ENCODE results near the gene PLCG1.
"Not testable (repeated sequence)": the region's sequence is repeated elsewhere in the genome, so short reads cannot be mapped to it uniquely, and the experiment has no call there.

PLCG1 gene

GRCh38 chr20:41125530-41126457 is 11.5 kb upstream of the PLCG1 start:
- DNase-seq: no peak

GRCh38 chr20:41126719-41127118 is 10.6 kb upstream of the PLCG1 start:
- no peak for DNase-seq

- not testable (repeated sequence) for DNase-seq
These were observed 9.0 kb upstream of the PLCG1 start for GRCh38 chr20:41128317-41128716.

GRCh38 chr20:41131594-41132387 is 5.6 kb upstream of the PLCG1 start:
- DNase-seq: peak in 1 of 5 donors; percentile 37

GRCh38 chr20:41132388-41132775 is 5.0 kb upstream of the PLCG1 start:
- DNase-seq: not testable (repeated sequence)

GRCh38 chr20:41133709-41134361 is 3.5 kb upstream of the PLCG1 start:
- peak in 3 of 5 donors; percentile 45 to 69 (median 50) for DNase-seq

GRCh38 chr20:41134362-41135186 is 2.8 kb upstream of the PLCG1 start:
- DNase-seq: no peak

GRCh38 chr20:41135187-41135887 is 2.0 kb upstream of the PLCG1 start:
- peak in 4 of 5 donors; percentile 46 to 65 (median 54) for DNase-seq

- DNase-seq: no peak
These were observed 1.3 kb upstream of the PLCG1 start for GRCh38 chr20:41135888-41136679.

GRCh38 chr20:41137614-41138474 is 501 bp downstream of the PLCG1 start:
- DNase-seq: peak; percentile 47 to 68 (median 52)

GRCh38 chr20:41138475-41139226 is 1.3 kb downstream of the PLCG1 start:
- peak in 2 of 5 donors; percentile 22 to 62 for DNase-seq

- DNase-seq: peak in 1 of 5 donors; percentile 56
These were observed 2.1 kb downstream of the PLCG1 start for GRCh38 chr20:41139227-41140093.

GRCh38 chr20:41140226-41141133 is 3.1 kb downstream of the PLCG1 start:
- no peak for DNase-seq

- no peak for DNase-seq
These were observed 3.9 kb downstream of the PLCG1 start for GRCh38 chr20:41141153-41141815.

- no peak for DNase-seq
These were observed 4.9 kb downstream of the PLCG1 start for GRCh38 chr20:41142245-41142644.

- peak in 4 of 5 donors; percentile 30 to 75 (median 38) for DNase-seq
These were observed 5.6 kb downstream of the PLCG1 start for GRCh38 chr20:41142919-41143318.
